B cell (primary cell): ENCODE measurements around the gene SUGP1.

Experiments
- CTCF ChIP-seq: fragments of 200-600 bp; IDR thresholded peaks from one replicate; pipeline ENCODE4 v1.8.0; 2022; ENCODE audit warnings: antibody characterized with exemption, mild to moderate bottlenecking
- EZH2 ChIP-seq: IDR thresholded peaks from 2 replicates; pipeline ENCODE4 v1.6.1; 2012; ENCODE audit warnings: borderline replicate concordance, low read depth, mild to moderate bottlenecking, moderate library complexity, low read length; ENCODE audit not compliant: insufficient read depth, poor library complexity, severe bottlenecking

GRCh38 chr19:19274716-19275565 is 45.4 kb downstream of the SUGP1 start:
- TF ChIP-seq CTCF: no peak
- no peak for TF ChIP-seq EZH2
